ENCODE data around the gene DIPK1A.

- TF ChIP-seq CTCF (IDR thresholded peaks at IDR 0.05) (no peak), POLR2A (IDR thresholded peaks at IDR 0.05) (no peak)
Measured at GRCh38 chr1:92972409-92973129, 11.3 kb upstream of the DIPK1A start.
